GM23338 (cell line): ENCODE measurements around the gene CCNB1IP1. TPM values are rescaled to one million over a fixed set of nuclear protein-coding genes. Genes with fewer than 3 reads are reported as not detected.

Experiments
- ATAC-seq: fragments of 200-7000 bp; cut with Tn5 transposase; 3 replicates; pipeline ENCODE4 v1.9.1; 2020
- DNase-seq: peaks from one replicate; pipeline ENCODE4 v3.0.0-alpha.2; 2015; ENCODE audit warnings: low spot score
- H2AFZ ChIP-seq: fragments of 200-600 bp; sonication (generic); 2 replicates; pipeline ENCODE4 v1.8.0; 2016; ENCODE audit warnings: antibody characterized with exemption, mild to moderate bottlenecking, moderate library complexity
- H3F3A ChIP-seq: fragments of 200-600 bp; sonication (generic); replicated peaks from 2 replicates; pipeline ENCODE4 v1.8.0; 2017; ENCODE audit warnings: antibody characterized with exemption, mixed run types, low read depth
- H3K27ac ChIP-seq: fragments of 200-600 bp; sonication (generic); 2 replicates; pipeline ENCODE4 v1.6.1; 2016; ENCODE audit warnings: low read depth
- H3K27me3 ChIP-seq: fragments of 200-600 bp; sonication (generic); 2 replicates; pipeline ENCODE4 v1.8.0; 2016; ENCODE audit warnings: mild to moderate bottlenecking, mixed run types, moderate library complexity; ENCODE audit not compliant: insufficient read depth
- H3K36me3 ChIP-seq: fragments of 200-600 bp; sonication (generic); 2 replicates; pipeline ENCODE4 v1.8.0; 2016; ENCODE audit warnings: mild to moderate bottlenecking; ENCODE audit not compliant: insufficient read depth
- H3K4me1 ChIP-seq: fragments of 200-600 bp; sonication (generic); 2 replicates; pipeline ENCODE4 v1.8.0; 2016; ENCODE audit warnings: mild to moderate bottlenecking, moderate library complexity; ENCODE audit not compliant: insufficient read depth
- H3K4me2 ChIP-seq: fragments of 200-600 bp; sonication (generic); 2 replicates; pipeline ENCODE4 v1.7.1; 2017; ENCODE audit warnings: mixed run types
- H3K4me3 ChIP-seq: fragments of 200-600 bp; sonication (generic); 2 replicates; pipeline ENCODE4 v1.6.1; 2016; ENCODE audit warnings: mixed run types
- H3K79me2 ChIP-seq: fragments of 200-600 bp; sonication (generic); replicated peaks from 2 replicates; pipeline ENCODE4 v1.8.0; 2017; ENCODE audit warnings: mild to moderate bottlenecking; ENCODE audit not compliant: insufficient read depth
- H3K9me2 ChIP-seq: fragments of 200-600 bp; sonication (generic); 2 replicates; pipeline ENCODE4 v1.8.0; 2017; ENCODE audit not compliant: insufficient read depth
- H4K20me1 ChIP-seq: fragments of 200-600 bp; sonication (generic); replicated peaks from 2 replicates; pipeline ENCODE4 v1.8.0; 2017; ENCODE audit warnings: mild to moderate bottlenecking; ENCODE audit not compliant: insufficient read depth
- H3K27ac Mint-ChIP-seq: 2 replicates; pipeline ENCODE4 v1.8.0; 2020; ENCODE audit warnings: inconsistent platforms, mild to moderate bottlenecking, moderate library complexity, mixed read lengths
- H3K27me3 Mint-ChIP-seq: 3 replicates; pipeline ENCODE4 v1.8.0; 2022; ENCODE audit warnings: low read depth, mild to moderate bottlenecking, moderate library complexity, mixed read lengths, inconsistent platforms; ENCODE audit not compliant: insufficient read depth, poor library complexity
- H3K36me3 Mint-ChIP-seq: 3 replicates; pipeline ENCODE4 v1.8.0; 2021; ENCODE audit warnings: low read depth, mild to moderate bottlenecking, inconsistent platforms, moderate library complexity, mixed read lengths
- H3K4me1 Mint-ChIP-seq: 3 replicates; pipeline ENCODE4 v1.8.0; 2020; ENCODE audit warnings: mild to moderate bottlenecking, inconsistent platforms, mixed read lengths
- H3K4me3 Mint-ChIP-seq: 3 replicates; pipeline ENCODE4 v1.8.0; 2021; ENCODE audit warnings: moderate library complexity, mild to moderate bottlenecking, inconsistent platforms, mixed read lengths
- H3K9me3 Mint-ChIP-seq: 3 replicates; pipeline ENCODE4 v1.8.0; 2020; ENCODE audit warnings: moderate library complexity, mild to moderate bottlenecking, inconsistent platforms, mixed read lengths
- CREB1 ChIP-seq: fragments of 250-450 bp; sonication (Bioruptor Pico); IDR thresholded peaks from 2 replicates; pipeline ENCODE4 v1.5.0; 2020; ENCODE audit warnings: low read depth, mild to moderate bottlenecking, moderate library complexity
- EZH2 ChIP-seq: fragments of 200-600 bp; sonication (generic); IDR thresholded peaks from one replicate; pipeline ENCODE4 v1.8.0; 2017; ENCODE audit warnings: antibody characterized with exemption, mild to moderate bottlenecking, low read depth; ENCODE audit not compliant: unreplicated experiment
- EZH2phosphoT487 ChIP-seq: fragments of 200-600 bp; sonication (generic); IDR thresholded peaks from one replicate; pipeline ENCODE4 v1.8.1; 2018; ENCODE audit warnings: antibody characterized with exemption; ENCODE audit not compliant: unreplicated experiment
- NANOG ChIP-seq: IDR thresholded peaks from 2 replicates; pipeline ENCODE4 v1.6.1; 2016; ENCODE audit warnings: antibody characterized with exemption, borderline replicate concordance
- POLR2AphosphoS5 ChIP-seq: IDR thresholded peaks from 2 replicates; pipeline ENCODE4 v1.6.1; 2016; ENCODE audit warnings: antibody characterized with exemption, low read depth
- STAT1 ChIP-seq: IDR thresholded peaks from one replicate; pipeline ENCODE4 v1.6.1; 2016; ENCODE audit warnings: antibody characterized with exemption; ENCODE audit not compliant: unreplicated experiment
- ZNF331 ChIP-seq: fragments of 250-450 bp; sonication (Bioruptor Pico); IDR thresholded peaks from 2 replicates; pipeline ENCODE4 v1.5.0; 2020; ENCODE audit warnings: low read depth, mild to moderate bottlenecking, moderate library complexity
- long read RNA-seq: library from polyadenylated mRNA; unstranded; transcript quantifications from one replicate; pipeline ENCODE4 v2.0.0, GENCODE V29; 2020; ENCODE audit not compliant: unreplicated experiment
- polyA plus RNA-seq: library from polyadenylated mRNA; unstranded; fragments of >200 nt; fragmentation: Nextera tagmentation; extraction: Ambion mirVana; gene quantifications from 2 replicates; pipeline ENCODE4 v1.2.1, GENCODE V29; 2016
- total RNA-seq: library from RNA; depleted of rRNA; stranded (reverse); fragments of >200 nt; shearing (Covaris generic); gene quantifications from 2 replicates; pipeline ENCODE4 v1.2.3, GENCODE V29; 2014; rRNA removed
- TF ChIP-seq, protein P1 (sequence below), 2 experiments: fragments of 200-600 bp in 1 of 2; sonication (generic) in 1 of 2; conservative IDR thresholded peaks; 2 replicates each; pipeline versions ENCODE4 v1.5.1 to v1.6.1; 2016 to 2017; ENCODE audit warnings: antibody characterized with exemption in 2 of 2, low read depth in 2 of 2, mild to moderate bottlenecking in 2 of 2, moderate library complexity in 1 of 2
- TF ChIP-seq, protein P2 (sequence below): IDR thresholded peaks from 2 replicates; pipeline ENCODE4 v1.6.1; 2016; ENCODE audit warnings: antibody characterized with exemption
- TF ChIP-seq, protein P3 (sequence below): fragments of 250-450 bp; sonication (Bioruptor Pico); IDR thresholded peaks from 2 replicates; pipeline ENCODE4 v1.5.0; 2020; ENCODE audit warnings: mild to moderate bottlenecking, moderate library complexity

Gene CCNB1IP1, protein sequence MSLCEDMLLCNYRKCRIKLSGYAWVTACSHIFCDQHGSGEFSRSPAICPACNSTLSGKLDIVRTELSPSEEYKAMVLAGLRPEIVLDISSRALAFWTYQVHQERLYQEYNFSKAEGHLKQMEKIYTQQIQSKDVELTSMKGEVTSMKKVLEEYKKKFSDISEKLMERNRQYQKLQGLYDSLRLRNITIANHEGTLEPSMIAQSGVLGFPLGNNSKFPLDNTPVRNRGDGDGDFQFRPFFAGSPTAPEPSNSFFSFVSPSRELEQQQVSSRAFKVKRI
- total RNA-seq: 247 and 254 TPM in 2 replicates
- polyA plus RNA-seq: 108 and 110 TPM in 2 replicates
- long read RNA-seq, transcript CCNB1IP1-202 (7 exons, 1,479 nt): major isoform, 127 of 189 reads
- long read RNA-seq, partial matches to known transcripts: 42 of 189 reads
- long read RNA-seq, other reads (novel, unspliced or antisense): 15 of 189 reads

DNA sequence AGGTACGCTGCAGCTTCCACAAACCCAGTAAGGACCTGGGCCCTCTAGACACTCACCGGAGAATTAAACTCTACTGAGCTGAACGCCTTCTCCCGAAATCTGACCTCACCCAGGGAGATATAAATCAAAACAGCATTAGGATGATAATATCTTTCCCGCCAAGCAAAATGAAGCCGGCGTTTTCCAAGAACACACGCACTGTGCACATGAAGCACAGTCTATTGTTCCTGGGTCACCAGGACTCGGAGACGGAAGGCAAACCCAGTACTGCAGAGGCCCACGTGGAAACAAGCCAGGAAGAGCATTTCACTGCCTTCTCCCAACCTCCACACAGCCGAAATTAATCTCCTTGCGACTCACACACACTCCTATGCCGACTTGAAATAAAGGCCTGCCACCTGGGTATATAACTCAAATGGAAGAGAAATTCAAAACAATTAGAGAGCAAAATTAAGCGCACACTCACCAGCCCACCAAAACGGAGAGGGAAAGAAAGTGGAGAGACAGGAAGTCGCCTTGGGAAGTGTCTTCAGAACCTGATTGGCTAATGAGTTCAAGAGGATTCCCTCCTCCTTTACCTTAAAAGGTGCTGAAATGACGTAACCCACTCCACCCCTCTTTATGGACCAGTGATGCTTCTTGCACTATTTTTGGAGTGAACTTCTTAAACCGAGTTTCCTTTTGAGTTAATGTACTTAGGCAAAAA lies at the start of gene CCNB1IP1:
CCNB1IP1 (minus strand) TSS at position 492 of the 706 bp plus-strand sequence. CDS start 16,756 bp downstream, outside the sequence.
- Histone ChIP-seq H3K36me3 (peaks cover 11% of the 10 kb centered on the region; the same call in 1 of the 2 replicates), H3K27ac (peak within 1 kb of the TSS; percentile 84), H3K27me3 (no peaks in the 10 kb centered on the region), H3K4me3 (peak within 1 kb of the TSS; percentile 58), H3K9me2 (no peaks in the 10 kb centered on the region), H3F3A (no peaks in the 10 kb centered on the region; the same call in 1 of the 2 replicates), H2AFZ (no peak within 1 kb of the TSS), H3K4me2 (peak within 1 kb of the TSS; percentile 93), H4K20me1 (peaks cover 23% of the 10 kb centered on the region), H3K4me1 (peaks cover 16% of the 10 kb centered on the region), H3K79me2 (peaks cover 52% of the 10 kb centered on the region)
- TF ChIP-seq ZNF331 (no peak), CREB1 (CRISPR knock-in tag) (peak; percentile 68), POLR2AphosphoS5 (peak; percentile 76)
- H3K9me3 Mint-ChIP-seq: no peaks in the 10 kb centered on the region
- peaks cover 27% of the 10 kb centered on the region for H3K4me1 Mint-ChIP-seq
- H3K27me3 Mint-ChIP-seq: peaks cover 3% of the 10 kb centered on the region
- DNase-seq (peak; percentile 97), ATAC-seq (peak; percentile 97)
- H3K27ac Mint-ChIP-seq: peak within 1 kb of the TSS; percentile 99
- peaks cover 43% of the 10 kb centered on the region for H3K36me3 Mint-ChIP-seq
- peak within 1 kb of the TSS; percentile 98 for H3K4me3 Mint-ChIP-seq

DNA sequence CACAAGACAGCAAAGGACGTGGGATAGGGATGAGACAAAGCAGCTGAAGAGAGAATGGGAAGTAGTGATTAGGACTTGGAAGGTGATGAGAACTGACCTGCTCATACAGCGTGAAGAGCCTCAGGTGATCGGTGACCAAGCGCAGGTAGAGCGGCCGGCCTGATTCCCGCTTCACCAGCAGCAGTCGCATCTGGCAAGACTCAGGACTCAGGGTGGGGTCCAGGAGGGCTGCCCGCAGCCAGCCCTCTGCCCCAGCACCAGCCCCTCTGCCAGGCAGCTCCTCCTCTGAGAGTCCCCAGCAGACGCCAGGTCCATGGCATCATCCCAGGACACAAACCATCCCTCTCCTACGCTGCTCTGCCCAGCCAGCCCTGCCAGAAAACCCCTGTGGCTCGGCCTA lies 49.4 kb upstream of the CCNB1IP1 start:
- no peak overlapping the region for H3K4me3 Mint-ChIP-seq
- no peaks in the 10 kb centered on the region for H3K4me1 Mint-ChIP-seq
- no peaks in the 10 kb centered on the region; the same call in 2 of the 3 replicates for H3K9me3 Mint-ChIP-seq
- Histone ChIP-seq H3K79me2 (no peaks in the 10 kb centered on the region), H3K4me3 (no peak overlapping the region), H3F3A (no peaks in the 10 kb centered on the region), H4K20me1 (no peaks in the 10 kb centered on the region), H3K36me3 (peaks cover 4% of the 10 kb centered on the region; the same call in 1 of the 2 replicates), H2AFZ (no peak overlapping the region), H3K4me2 (no peak overlapping the region), H3K27ac (no peak overlapping the region), H3K9me2 (no peaks in the 10 kb centered on the region), H3K4me1 (no peaks in the 10 kb centered on the region), H3K27me3 (no peaks in the 10 kb centered on the region)
- peaks cover 9% of the 10 kb centered on the region for H3K27me3 Mint-ChIP-seq
- DNase-seq (no peak), ATAC-seq (no peak)
- H3K36me3 Mint-ChIP-seq: peaks cover 47% of the 10 kb centered on the region
- no peak overlapping the region; the same call in 1 of the 2 replicates for H3K27ac Mint-ChIP-seq
- no peak for TF ChIP-seq ZNF331
- TF ChIP-seq, protein P1, sequence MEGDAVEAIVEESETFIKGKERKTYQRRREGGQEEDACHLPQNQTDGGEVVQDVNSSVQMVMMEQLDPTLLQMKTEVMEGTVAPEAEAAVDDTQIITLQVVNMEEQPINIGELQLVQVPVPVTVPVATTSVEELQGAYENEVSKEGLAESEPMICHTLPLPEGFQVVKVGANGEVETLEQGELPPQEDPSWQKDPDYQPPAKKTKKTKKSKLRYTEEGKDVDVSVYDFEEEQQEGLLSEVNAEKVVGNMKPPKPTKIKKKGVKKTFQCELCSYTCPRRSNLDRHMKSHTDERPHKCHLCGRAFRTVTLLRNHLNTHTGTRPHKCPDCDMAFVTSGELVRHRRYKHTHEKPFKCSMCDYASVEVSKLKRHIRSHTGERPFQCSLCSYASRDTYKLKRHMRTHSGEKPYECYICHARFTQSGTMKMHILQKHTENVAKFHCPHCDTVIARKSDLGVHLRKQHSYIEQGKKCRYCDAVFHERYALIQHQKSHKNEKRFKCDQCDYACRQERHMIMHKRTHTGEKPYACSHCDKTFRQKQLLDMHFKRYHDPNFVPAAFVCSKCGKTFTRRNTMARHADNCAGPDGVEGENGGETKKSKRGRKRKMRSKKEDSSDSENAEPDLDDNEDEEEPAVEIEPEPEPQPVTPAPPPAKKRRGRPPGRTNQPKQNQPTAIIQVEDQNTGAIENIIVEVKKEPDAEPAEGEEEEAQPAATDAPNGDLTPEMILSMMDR (conservative IDR thresholded peaks at IDR 0.05; ENCODE audit: low read depth in 2 of 2): no peak
- no peak for TF ChIP-seq STAT1
- TF ChIP-seq POLR2AphosphoS5: no peak
- TF ChIP-seq, protein P2, sequence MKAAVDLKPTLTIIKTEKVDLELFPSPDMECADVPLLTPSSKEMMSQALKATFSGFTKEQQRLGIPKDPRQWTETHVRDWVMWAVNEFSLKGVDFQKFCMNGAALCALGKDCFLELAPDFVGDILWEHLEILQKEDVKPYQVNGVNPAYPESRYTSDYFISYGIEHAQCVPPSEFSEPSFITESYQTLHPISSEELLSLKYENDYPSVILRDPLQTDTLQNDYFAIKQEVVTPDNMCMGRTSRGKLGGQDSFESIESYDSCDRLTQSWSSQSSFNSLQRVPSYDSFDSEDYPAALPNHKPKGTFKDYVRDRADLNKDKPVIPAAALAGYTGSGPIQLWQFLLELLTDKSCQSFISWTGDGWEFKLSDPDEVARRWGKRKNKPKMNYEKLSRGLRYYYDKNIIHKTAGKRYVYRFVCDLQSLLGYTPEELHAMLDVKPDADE: no peak
- no peak for TF ChIP-seq EZH2phosphoT487
- no peak for TF ChIP-seq EZH2
- TF ChIP-seq, protein P3, sequence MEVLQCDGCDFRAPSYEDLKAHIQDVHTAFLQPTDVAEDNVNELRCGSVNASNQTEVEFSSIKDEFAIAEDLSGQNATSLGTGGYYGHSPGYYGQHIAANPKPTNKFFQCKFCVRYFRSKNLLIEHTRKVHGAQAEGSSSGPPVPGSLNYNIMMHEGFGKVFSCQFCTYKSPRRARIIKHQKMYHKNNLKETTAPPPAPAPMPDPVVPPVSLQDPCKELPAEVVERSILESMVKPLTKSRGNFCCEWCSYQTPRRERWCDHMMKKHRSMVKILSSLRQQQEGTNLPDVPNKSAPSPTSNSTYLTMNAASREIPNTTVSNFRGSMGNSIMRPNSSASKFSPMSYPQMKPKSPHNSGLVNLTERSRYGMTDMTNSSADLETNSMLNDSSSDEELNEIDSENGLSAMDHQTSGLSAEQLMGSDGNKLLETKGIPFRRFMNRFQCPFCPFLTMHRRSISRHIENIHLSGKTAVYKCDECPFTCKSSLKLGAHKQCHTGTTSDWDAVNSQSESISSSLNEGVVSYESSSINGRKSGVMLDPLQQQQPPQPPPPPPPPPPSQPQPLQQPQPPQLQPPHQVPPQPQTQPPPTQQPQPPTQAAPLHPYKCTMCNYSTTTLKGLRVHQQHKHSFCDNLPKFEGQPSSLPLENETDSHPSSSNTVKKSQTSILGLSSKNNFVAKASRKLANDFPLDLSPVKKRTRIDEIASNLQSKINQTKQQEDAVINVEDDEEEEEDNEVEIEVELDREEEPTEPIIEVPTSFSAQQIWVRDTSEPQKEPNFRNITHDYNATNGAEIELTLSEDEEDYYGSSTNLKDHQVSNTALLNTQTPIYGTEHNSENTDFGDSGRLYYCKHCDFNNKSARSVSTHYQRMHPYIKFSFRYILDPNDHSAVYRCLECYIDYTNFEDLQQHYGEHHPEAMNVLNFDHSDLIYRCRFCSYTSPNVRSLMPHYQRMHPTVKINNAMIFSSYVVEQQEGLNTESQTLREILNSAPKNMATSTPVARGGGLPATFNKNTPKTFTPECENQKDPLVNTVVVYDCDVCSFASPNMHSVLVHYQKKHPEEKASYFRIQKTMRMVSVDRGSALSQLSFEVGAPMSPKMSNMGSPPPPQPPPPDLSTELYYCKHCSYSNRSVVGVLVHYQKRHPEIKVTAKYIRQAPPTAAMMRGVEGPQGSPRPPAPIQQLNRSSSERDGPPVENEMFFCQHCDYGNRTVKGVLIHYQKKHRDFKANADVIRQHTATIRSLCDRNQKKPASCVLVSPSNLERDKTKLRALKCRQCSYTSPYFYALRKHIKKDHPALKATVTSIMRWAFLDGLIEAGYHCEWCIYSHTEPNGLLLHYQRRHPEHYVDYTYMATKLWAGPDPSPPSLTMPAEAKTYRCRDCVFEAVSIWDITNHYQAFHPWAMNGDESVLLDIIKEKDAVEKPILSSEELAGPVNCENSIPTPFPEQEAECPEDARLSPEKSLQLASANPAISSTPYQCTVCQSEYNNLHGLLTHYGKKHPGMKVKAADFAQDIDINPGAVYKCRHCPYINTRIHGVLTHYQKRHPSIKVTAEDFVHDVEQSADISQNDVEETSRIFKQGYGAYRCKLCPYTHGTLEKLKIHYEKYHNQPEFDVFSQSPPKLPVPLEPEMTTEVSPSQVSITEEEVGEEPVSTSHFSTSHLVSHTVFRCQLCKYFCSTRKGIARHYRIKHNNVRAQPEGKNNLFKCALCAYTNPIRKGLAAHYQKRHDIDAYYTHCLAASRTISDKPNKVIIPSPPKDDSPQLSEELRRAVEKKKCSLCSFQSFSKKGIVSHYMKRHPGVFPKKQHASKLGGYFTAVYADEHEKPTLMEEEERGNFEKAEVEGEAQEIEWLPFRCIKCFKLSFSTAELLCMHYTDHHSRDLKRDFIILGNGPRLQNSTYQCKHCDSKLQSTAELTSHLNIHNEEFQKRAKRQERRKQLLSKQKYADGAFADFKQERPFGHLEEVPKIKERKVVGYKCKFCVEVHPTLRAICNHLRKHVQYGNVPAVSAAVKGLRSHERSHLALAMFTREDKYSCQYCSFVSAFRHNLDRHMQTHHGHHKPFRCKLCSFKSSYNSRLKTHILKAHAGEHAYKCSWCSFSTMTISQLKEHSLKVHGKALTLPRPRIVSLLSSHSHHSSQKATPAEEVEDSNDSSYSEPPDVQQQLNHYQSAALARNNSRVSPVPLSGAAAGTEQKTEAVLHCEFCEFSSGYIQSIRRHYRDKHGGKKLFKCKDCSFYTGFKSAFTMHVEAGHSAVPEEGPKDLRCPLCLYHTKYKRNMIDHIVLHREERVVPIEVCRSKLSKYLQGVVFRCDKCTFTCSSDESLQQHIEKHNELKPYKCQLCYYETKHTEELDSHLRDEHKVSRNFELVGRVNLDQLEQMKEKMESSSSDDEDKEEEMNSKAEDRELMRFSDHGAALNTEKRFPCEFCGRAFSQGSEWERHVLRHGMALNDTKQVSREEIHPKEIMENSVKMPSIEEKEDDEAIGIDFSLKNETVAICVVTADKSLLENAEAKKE (CRISPR knock-in tag): no peak
- no peak for TF ChIP-seq NANOG
